Measurements from ENCODE around the gene TMEM190.
"Not testable (repeated sequence)": the region's sequence is repeated elsewhere in the genome, so short reads cannot be mapped to it uniquely, and the experiment has no call there.

The TMEM190 gene

DNA sequence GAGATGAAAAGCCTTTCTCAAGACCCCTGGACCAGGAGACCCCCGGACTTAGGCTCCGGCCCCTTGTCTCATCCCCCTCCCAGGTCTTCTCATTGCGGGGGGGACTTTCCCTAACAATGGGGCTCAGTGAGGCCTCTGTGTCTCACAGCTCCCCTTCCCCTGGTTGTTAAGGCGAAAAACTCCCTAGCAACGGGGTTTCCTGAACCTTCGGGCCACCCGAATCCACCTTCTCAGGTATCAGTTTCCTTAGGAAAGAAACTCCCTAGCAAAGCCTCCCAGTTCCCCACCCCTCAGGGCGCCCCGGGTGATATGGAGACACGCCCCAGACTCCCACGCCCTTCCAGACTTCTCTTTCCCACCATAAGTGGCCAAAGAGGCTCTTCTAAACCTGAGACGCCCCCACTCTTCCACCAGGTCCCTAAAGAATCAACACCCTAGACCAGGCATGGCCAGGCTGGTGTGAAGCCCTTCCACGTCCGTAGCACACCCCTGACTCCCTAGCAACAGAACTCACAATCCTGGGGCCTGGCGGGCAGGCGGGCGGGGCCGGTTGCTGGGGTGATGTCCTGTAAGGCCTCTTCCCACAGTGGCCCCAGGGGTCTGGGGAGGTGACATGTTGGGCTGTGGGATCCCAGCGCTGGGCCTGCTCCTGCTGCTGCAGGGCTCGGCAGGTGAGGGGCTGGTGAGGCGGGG, at the start of gene TMEM190:
Gene TMEM190, plus strand, starts transcription at position 586 of the 693 bp plus-strand sequence. Its CDS starts 28 bp downstream, at position 614.
- ATAC-seq (no peak), DNase-seq (no peak)

GRCh38 chr19:55328774-55329318, 47.8 kb upstream of the TMEM190 start:
- not testable (repeated sequence) for ATAC-seq, DNase-seq

- DNase-seq, ATAC-seq: not testable (repeated sequence)
Observed at GRCh38 chr19:55329791-55330190, 46.8 kb upstream of the TMEM190 start.

GRCh38 chr19:55333870-55334269, 42.8 kb upstream of the TMEM190 start:
- ATAC-seq (no peak), DNase-seq (no peak)

- ATAC-seq, result no peak
Observed at GRCh38 chr19:55336101-55336500, 40.5 kb upstream of the TMEM190 start.

GRCh38 chr19:55339105-55339888, 37.3 kb upstream of the TMEM190 start, which contains the start of gene KMT5C:
TSS of gene KMT5C (plus strand) at chr19:55339876. CDS start at chr19:55341937, 2,061 bp downstream.
- DNase-seq, result peak; percentile 100
- ATAC-seq, result peak; percentile 87

More at GRCh38 chr19:55336101-55336500, 40.5 kb upstream of the TMEM190 start:
- DNase-seq, result no peak

DNA sequence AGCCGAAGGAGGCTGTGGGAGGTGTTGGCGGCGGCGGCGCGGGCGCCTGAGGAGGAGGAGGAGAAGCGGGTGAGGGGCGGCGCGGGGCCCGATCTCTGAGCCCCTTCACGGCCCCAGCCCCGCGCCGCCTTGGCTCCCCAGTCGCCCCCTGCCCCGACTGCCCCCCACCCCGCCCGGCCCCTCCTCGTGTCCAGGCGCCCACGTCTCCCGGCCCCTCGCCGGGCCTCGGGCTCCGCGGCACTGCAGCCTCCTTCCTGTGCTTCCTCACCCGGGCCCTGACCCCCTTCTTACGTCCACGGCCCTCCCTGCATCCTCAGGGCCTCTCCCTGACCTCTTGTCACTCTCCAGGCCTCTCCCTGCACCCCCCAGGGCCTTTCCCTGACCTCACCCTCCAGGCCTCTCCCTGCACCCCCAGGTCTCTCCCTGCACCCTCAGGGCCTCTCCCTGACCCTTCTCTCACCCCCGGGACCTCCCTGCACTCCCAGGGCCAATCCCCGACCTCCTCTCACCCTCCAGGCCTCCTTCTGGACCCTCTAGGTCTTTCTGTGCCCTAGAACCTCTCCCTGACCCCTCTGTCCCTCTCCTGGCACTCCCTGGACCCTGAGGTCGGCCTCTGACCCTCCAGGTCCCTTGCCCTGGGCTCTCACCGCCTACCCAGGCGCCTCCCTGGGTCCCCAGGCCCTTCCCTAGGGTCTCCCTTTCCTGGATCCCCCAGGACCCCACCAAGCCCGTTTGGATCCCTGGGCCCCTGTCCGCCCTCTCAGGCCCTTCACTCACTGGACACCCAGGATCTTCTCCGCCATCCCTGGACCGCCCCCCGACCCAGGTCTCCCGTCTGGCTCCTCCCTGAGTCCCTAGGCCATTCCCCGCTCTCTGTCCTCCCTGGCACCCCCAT, 36.5 kb upstream of the TMEM190 start:
- no peak for ATAC-seq
- DNase-seq, result peak; percentile 53

DNA sequence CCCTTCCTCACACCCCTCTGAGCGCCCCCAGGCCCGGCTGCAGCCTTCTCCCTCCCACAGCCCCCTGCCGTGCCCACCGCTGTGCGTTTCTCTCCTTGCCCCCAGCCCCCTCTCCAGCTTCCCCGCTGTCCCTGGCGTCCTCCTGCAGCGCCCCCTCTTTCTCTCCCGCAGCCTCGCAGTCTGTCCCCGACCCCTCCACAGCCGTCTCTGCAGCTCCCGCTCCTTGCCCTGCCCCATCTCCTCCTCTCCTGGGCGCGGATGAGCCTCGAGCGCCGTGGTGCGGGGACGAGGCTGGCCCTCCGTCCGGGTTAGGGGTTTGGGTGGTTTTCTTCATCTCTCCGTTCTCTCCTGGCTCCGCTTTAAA, 35.9 kb upstream of the TMEM190 start:
- ATAC-seq (no peak), DNase-seq (peak; percentile 48)

GRCh38 chr19:55341171-55341588, 35.4 kb upstream of the TMEM190 start:
- DNase-seq, result peak; percentile 85
- ATAC-seq, result peak; percentile 3

- no peak for DNase-seq
- no peak for ATAC-seq
Observed at GRCh38 chr19:55341595-55342531, 34.8 kb upstream of the TMEM190 start.

DNA sequence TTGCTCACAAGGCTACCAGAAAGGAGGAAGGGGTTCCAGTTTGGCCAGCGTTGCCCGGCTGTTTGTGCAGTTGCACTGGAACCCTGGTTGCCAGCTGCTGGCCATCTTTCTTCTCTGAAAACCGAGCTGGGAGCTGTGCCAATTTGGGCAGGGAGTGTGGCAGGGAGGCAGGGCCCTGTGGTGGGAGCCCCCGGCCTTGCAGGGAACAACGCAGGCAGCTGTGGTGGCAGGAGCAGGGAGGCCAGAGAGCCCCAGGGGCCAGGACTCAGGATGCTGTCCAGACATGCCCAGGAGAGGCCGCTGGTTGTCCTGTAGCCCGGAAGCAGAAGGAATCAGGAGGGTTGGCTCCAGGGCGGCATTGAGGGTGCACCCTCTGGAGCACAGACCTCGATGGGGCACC, 32.2 kb upstream of the TMEM190 start:
- no peak for ATAC-seq
- DNase-seq, result no peak

DNA sequence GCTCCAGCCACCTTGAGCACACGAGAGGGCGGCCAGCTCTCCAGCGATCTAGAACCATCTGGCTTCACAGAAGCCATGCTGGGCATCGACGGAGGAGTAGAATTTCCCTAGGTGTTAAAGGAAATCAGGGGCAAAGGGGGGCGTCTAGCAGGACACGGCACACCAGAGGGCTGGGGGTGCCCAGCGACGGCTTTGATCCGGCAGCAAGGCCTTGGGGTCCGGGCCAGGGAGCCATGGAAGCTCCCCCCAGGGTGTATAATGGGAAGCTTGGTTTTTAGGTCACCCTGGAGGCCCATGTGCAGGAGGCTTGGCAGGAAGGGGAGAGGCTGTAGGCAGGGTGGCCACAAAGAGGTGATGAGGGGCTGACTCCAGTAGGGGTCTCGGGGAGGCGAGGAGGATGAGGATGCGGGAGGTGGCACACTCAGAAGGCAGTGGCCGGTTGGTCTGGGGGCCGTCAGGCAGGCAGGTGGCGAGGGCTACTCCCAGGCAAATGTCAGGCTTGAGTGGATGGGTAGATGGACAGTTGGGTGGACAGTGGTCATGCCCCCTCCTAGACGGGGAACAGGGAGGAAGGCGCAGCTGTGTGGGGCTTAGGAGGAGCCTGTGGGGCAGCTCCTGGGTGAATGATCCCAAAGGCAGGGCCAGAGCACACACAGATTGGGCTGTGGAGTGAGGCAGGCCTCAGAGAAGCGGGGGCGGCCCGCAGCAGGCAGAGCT, 31.4 kb upstream of the TMEM190 start:
- no peak for DNase-seq

DNA sequence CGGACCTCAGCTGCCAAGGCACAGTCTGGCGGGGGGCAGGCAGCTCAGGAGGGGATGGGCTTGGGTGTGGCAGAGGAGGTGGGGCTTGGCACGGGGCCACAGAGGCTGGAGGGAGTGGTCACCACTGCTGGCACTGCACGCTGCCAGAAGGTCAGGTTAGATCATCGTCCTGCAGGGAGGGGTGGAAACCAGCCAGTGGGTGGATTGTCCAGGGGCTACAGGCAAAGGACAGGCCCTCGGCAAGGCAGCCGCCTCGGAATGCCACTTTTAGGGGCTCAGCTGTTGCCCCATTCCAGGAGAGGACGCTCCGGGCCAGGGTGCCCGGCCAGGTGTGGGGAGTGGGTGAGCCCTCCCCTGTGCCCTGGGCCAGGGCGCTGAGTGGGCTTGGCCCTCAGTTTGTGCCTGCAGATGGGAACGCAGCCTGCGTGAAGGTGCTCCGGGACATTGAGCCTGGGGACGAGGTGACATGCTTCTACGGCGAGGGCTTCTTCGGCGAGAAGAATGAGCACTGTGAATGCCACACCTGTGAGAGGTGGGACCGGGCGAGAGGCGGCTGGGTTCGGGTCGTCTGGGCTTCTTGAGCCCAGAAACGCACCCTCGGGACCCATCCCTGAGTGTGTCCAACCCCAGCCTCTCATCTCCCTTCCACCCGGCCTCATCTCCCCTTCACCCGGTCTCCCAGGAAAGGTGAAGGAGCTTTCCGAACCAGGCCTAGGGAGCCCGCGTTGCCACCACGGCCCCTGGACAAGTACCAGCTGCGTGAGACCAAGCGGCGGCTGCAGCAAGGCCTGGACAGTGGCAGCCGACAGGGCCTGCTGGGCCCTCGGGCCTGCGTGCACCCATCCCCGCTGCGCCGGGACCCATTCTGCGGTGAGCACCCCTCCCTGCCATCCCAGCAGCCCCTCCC, 30.6 kb upstream of the TMEM190 start:
- DNase-seq (no peak), ATAC-seq (no peak)

More for the DNA sequence above, 31.4 kb upstream of the TMEM190 start:
- ATAC-seq, result no peak

GRCh38 chr19:55346725-55347441, 29.7 kb upstream of the TMEM190 start:
- DNase-seq, result no peak
- ATAC-seq, result no peak

DNA sequence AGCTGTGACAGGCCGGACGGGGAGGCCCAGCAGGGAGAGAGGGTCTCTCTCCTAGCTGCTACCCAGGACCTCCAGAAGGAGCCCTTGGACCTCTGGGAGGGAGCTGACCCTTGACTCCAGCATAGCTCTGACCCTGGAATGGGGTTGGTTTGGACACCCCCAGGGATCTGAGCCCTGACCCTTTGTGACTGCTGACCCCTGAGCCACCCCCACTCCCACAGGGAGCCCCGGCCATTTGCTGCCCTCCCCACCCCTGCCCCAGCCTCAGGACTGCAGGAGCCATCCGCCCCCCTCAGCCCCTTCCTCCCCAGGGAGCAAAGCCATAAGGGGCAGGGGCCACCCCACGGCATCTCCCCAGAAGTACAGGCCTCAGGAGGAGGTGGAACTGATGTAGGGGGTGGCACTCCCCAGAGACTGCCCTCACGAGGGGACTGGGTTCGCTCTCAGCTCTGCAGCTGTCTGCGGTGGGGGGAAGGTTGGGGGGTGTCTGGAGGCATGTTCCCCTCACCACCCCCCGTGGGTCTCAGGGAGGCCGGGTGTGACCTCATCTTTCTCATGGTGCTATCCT, 29.1 kb upstream of the TMEM190 start:
- DNase-seq (no peak), ATAC-seq (no peak)

GRCh38 chr19:55348317-55349034, 28.1 kb upstream of the TMEM190 start:
- ATAC-seq (no peak), DNase-seq (no peak)

- no peak for DNase-seq
- ATAC-seq, result no peak
Observed at GRCh38 chr19:55350620-55351315, 25.9 kb upstream of the TMEM190 start.
